ENCODE data around the gene RNF168.

GRCh38 chr3:196463478-196463756, 40.2 kb downstream of the RNF168 start:
- TF ChIP-seq CTCF (IDR thresholded peaks at IDR 0.05) (no peak), POLR2A (IDR thresholded peaks at IDR 0.05) (no peak)

Data from adrenal gland (tissue), 5 donors.